NCI-H1105 treated with DMSO at 0.1 percent for 48 hours (cell line): ENCODE data around the gene IRS1.
A peak's percentile ranks its signal among the peaks of the same experiment; 100 is the strongest.

Source experiments
- DNase-seq: peaks from one replicate; lab custom pipeline; 2025; lab: John Stamatoyannopoulos, UW

IRS1 gene

GRCh38 chr2:226825056-226825455, 25.4 kb upstream of the IRS1 start:
- DNase-seq = no peak

- DNase-seq = peak; percentile 82
Observed at GRCh38 chr2:226818930-226819329, 19.3 kb upstream of the IRS1 start.

GRCh38 chr2:226813148-226813701, 13.6 kb upstream of the IRS1 start:
- peak; percentile 23 for DNase-seq

- no peak for DNase-seq
Observed at GRCh38 chr2:226803410-226803809, 3.8 kb upstream of the IRS1 start.

GRCh38 chr2:226802573-226802972, 3.0 kb upstream of the IRS1 start:
- peak; percentile 62 for DNase-seq

GRCh38 chr2:226800941-226801784, 1.5 kb upstream of the IRS1 start:
- peak; percentile 46 for DNase-seq

- no peak for DNase-seq
Observed at GRCh38 chr2:226799976-226800940, 638 bp upstream of the IRS1 start.

- peak; percentile 37 for DNase-seq
Observed at GRCh38 chr2:226798422-226799210, 1.0 kb downstream of the IRS1 start.

- DNase-seq = no peak
Observed at GRCh38 chr2:226797989-226798421, 1.6 kb downstream of the IRS1 start.

- DNase-seq = no peak
Observed at GRCh38 chr2:226797289-226797988, 2.2 kb downstream of the IRS1 start.

- peak; percentile 14 for DNase-seq
Observed at GRCh38 chr2:226796840-226797288, 2.8 kb downstream of the IRS1 start.

GRCh38 chr2:226796012-226796839, 3.4 kb downstream of the IRS1 start:
- no peak for DNase-seq

- DNase-seq = no peak
Observed at GRCh38 chr2:226795281-226796011, 4.2 kb downstream of the IRS1 start.

GRCh38 chr2:226794751-226795171, 4.9 kb downstream of the IRS1 start:
- no peak for DNase-seq

- no peak for DNase-seq
Observed at GRCh38 chr2:226794196-226794661, 5.4 kb downstream of the IRS1 start.

GRCh38 chr2:226793646-226794045, 6.0 kb downstream of the IRS1 start:
- no peak for DNase-seq

GRCh38 chr2:226792155-226792881, 7.3 kb downstream of the IRS1 start:
- no peak for DNase-seq

- peak; percentile 69 for DNase-seq
Observed at GRCh38 chr2:226791487-226792081, 8.0 kb downstream of the IRS1 start.
